Measurements from ENCODE around the gene SCGB1D1. TPM values are rescaled to one million over a fixed set of nuclear protein-coding genes. Genes with fewer than 3 reads are reported as not detected.
A peak's percentile ranks its signal among the peaks of the same experiment; 100 is the strongest.

Gene SCGB1D1
- total and polyA plus RNA-seq, 2 of the 8 experiments (the other 6 are each of a cell fraction or from before 2014, with no cell fraction given): not detected

GRCh38 chr11:62193952-62194351 is 3.9 kb downstream of the SCGB1D1 start:
- ChIA-PET CTCF (ENCODE audit: partially characterized antibody) (interaction anchor here (0.6 to 1.4 kb wide), 8 partner anchors 9 to 198 kb away, joined by 3 to 5 read pairs (median 4); no protein-coding TSS in a partner anchor), POLR2A (ENCODE audit: partially characterized antibody) (no interaction called here)
- no peak overlapping the region for H3K14ac ChIP-seq (ENCODE audit: insufficient read length)
- no peak overlapping the region for H2BK12ac ChIP-seq (ENCODE audit: low read depth, low read length)
- no peak overlapping the region for H4K91ac ChIP-seq (replicated peaks; ENCODE audit: insufficient read length, low read length)
- no peaks in the 10 kb centered on the region for H3K79me2 ChIP-seq (ENCODE audit: control insufficient read depth in 1 of 2, insufficient read depth in 2 of 2, low read length in 2 of 2)
- H2BK5ac ChIP-seq (ENCODE audit: low read depth, low read length): no peak overlapping the region
- H3K9me3 ChIP-seq (ENCODE audit: insufficient read depth in 2 of 2, low read depth in 1 of 2, low read length in 1 of 2): no peaks in the 10 kb centered on the region
- no peak overlapping the region for H2AK5ac ChIP-seq (ENCODE audit: low read depth, low read length)
- peaks cover 0 to 4% (median 3%) of the 10 kb centered on the region in 4 experiments; a peak in 2 of 7 replicates for H3K4me1 ChIP-seq (replicated peaks in 1 of 4; ENCODE audit: control insufficient read depth in 3 of 4, insufficient read depth in 4 of 4, low read length in 3 of 4)
- no peak overlapping the region for H2BK120ac ChIP-seq (replicated peaks; ENCODE audit: low read depth, low read length)
- no peak overlapping the region for H3K4me2 ChIP-seq (ENCODE audit: insufficient read depth in 1 of 2, low read depth in 2 of 2, low read length in 2 of 2)
- no peaks in the 10 kb centered on the region for H4K20me1 ChIP-seq (replicated peaks in 1 of 2; ENCODE audit: control insufficient read depth in 1 of 2, insufficient read depth in 2 of 2, low read length in 2 of 2)
- no peak overlapping the region for H2BK15ac ChIP-seq (ENCODE audit: low read length)
- H3K4ac ChIP-seq (replicated peaks; ENCODE audit: insufficient read length, low read depth, low read length): no peak overlapping the region
- no peak overlapping the region for H4K8ac ChIP-seq (ENCODE audit: extremely low read depth, insufficient read depth, low read length)
- H3K56ac ChIP-seq (replicated peaks; ENCODE audit: insufficient read length, low read depth, low read length): no peak overlapping the region
- H3K23ac ChIP-seq (ENCODE audit: insufficient read length): no peak overlapping the region
- H3K27me3 ChIP-seq (replicated peaks in 1 of 4; ENCODE audit: control insufficient read depth in 3 of 4, extremely low read depth in 1 of 4, insufficient read depth in 3 of 4, low read length in 3 of 4): no peaks in the 10 kb centered on the region
- DNase-seq (ENCODE audit: low read depth in 1 of 2, low spot score in 2 of 2) (peak in 1 of 2 experiments; percentile 65), FAIRE-seq (no peak)
- no peaks in the 10 kb centered on the region for H3K79me1 ChIP-seq (ENCODE audit: low read depth, low read length)
- H3K23me2 ChIP-seq (ENCODE audit: low read depth, low read length): no peaks in the 10 kb centered on the region
- no peak overlapping the region for H3K4me3 ChIP-seq (ENCODE audit: extremely low read depth in 1 of 4, insufficient read depth in 2 of 4, low read depth in 3 of 4, low read length in 4 of 4)
- no peak overlapping the region for H3K27ac ChIP-seq (ENCODE audit: low read depth, low read length)
- no peak overlapping the region for H3K9ac ChIP-seq (replicated peaks in 1 of 4; ENCODE audit: extremely low read depth in 1 of 4, low read depth in 3 of 4, low read length in 3 of 4)
- H2AFZ ChIP-seq (ENCODE audit: low read length): no peak overlapping the region
- no peaks in the 10 kb centered on the region for H3K36me3 ChIP-seq (ENCODE audit: control insufficient read depth in 2 of 4, insufficient read depth in 4 of 4, low read length in 3 of 4)
- TF ChIP-seq PHF8 (conservative IDR thresholded peaks at IDR 0.05; ENCODE audit: low read depth, low read length) (no peak), CBX8 (IDR thresholded peaks at IDR 0.05; ENCODE audit: borderline replicate concordance, low read depth, low read length) (no peak), TEAD4 (IDR thresholded peaks at IDR 0.05; ENCODE audit: low read depth, low read length) (peak; percentile 97), EGR1 (IDR thresholded peaks at IDR 0.05; ENCODE audit: borderline replicate concordance, low read depth, low read length) (no peak), SIN3A (conservative IDR thresholded peaks at IDR 0.05 in 1 of 2, IDR thresholded peaks at IDR 0.05 in 1 of 2; ENCODE audit: low read depth in 1 of 2, low read length in 2 of 2) (0 out of 4 replicates have a peak, but pooled peaks of 1 of the 2 experiments have one; percentile 31)
- 0 out of 2 replicates have a peak overlapping the region, but pooled peaks have one; percentile 48 for H2BK20ac ChIP-seq (ENCODE audit: low read length)
- no peak overlapping the region for H3K18ac ChIP-seq (ENCODE audit: extremely low read depth, low read length)
- 89% methylated on average over 4 of the region's 4 CpGs; no CpG with 5 or more reads in 1 of the 2 experiments for WGBS, 2 experiments (ENCODE audit: extremely low coverage in 1 of 2, insufficient coverage in 1 of 2, insufficient read length in 1 of 2, insufficient replicate concordance in 2 of 2, low coverage in 1 of 2, low lambda C conversion rate in 2 of 2, missing lambda C conversion rate in 1 of 2)
- no peak overlapping the region for H4K5ac ChIP-seq (ENCODE audit: insufficient read length, low read depth, low read length)

All from H1 (cell line).